IMR-90 (cell line): ENCODE results near the gene DLL3. TPM values are rescaled to one million over a fixed set of nuclear protein-coding genes. Genes with fewer than 3 reads are reported as not detected.
A peak's percentile ranks its signal among the peaks of the same experiment; 100 is the strongest.

Experiments
- ATAC-seq: fragments of 200-7000 bp; cut with Tn5 transposase; 2 replicates; pipeline ENCODE4 v1.9.1; 2020; ENCODE audit warnings: low read depth, mild to moderate bottlenecking, moderate library complexity
- BruUV-seq: library from RNA; stranded (reverse); fragments of 400-500 nt; replicated peaks from 2 replicates; lab custom pipeline; 2021; lab: Mats Ljungman, UMichigan
- CTCF ChIA-PET: fragments of 300-600 bp; formaldehyde crosslinking; extraction: SDS; loops from one replicate; lab custom pipeline; 2021; ENCODE audit warnings: antibody characterized with exemption; lab: Yijun Ruan, JAX
- POLR2A ChIA-PET: fragments of 300-600 bp; sonication (Branson Sonifier 250); formaldehyde crosslinking; loops from one replicate; lab custom pipeline; 2022; ENCODE audit warnings: antibody characterized with exemption; ENCODE audit not compliant: unreplicated experiment; lab: Charles Lee
- DNase-seq: peaks from one replicate; pipeline ENCODE4 v3.0.0; 2013
- H2AFZ ChIP-seq: replicated peaks from 2 replicates; pipeline ENCODE3; 2013; ENCODE audit warnings: low read length, mild to moderate bottlenecking; ENCODE audit not compliant: poor library complexity
- H2AK5ac ChIP-seq: 2 replicates; pipeline ENCODE4 v1.6.1; 2013; ENCODE audit warnings: low read depth, low read length, inconsistent platforms
- H2AK9ac ChIP-seq: replicated peaks from 2 replicates; pipeline ENCODE3; 2013; ENCODE audit warnings: mild to moderate bottlenecking, low read depth, low read length, moderate library complexity; ENCODE audit not compliant: poor library complexity
- H2BK120ac ChIP-seq: 2 replicates; pipeline ENCODE4 v1.6.1; 2013; ENCODE audit warnings: low read depth, low read length, inconsistent platforms
- H2BK15ac ChIP-seq: 3 replicates; pipeline ENCODE4 v1.6.1; 2013; ENCODE audit warnings: low read depth, low read length, inconsistent platforms
- H2BK20ac ChIP-seq: 2 replicates; pipeline ENCODE4 v1.6.1; 2013; ENCODE audit warnings: low read depth, mild to moderate bottlenecking, inconsistent platforms, low read length, moderate library complexity
- H2BK5ac ChIP-seq: 2 replicates; pipeline ENCODE4 v1.6.1; 2013; ENCODE audit warnings: mild to moderate bottlenecking, low read depth, low read length, inconsistent platforms; ENCODE audit not compliant: poor library complexity, severe bottlenecking
- H3K14ac ChIP-seq: replicated peaks from 2 replicates; pipeline ENCODE4 v1.6.1; 2013; ENCODE audit warnings: low read depth, low read length, inconsistent platforms
- H3K18ac ChIP-seq: 2 replicates; pipeline ENCODE4 v1.6.1; 2013; ENCODE audit warnings: low read depth, low read length, control low read depth
- H3K23ac ChIP-seq: 2 replicates; pipeline ENCODE4 v1.6.1; 2013; ENCODE audit warnings: low read depth, low read length, inconsistent platforms
- H3K27ac ChIP-seq: 2 replicates; pipeline ENCODE4 v1.5.1; 2013; ENCODE audit warnings: mild to moderate bottlenecking, control low read depth, low read length; ENCODE audit not compliant: insufficient read depth
- H3K27me3 ChIP-seq: 2 replicates; pipeline ENCODE4 v1.6.1; 2013; ENCODE audit warnings: low read length; ENCODE audit not compliant: control insufficient read depth, insufficient read depth
- H3K36me3 ChIP-seq: 2 replicates; pipeline ENCODE4 v1.6.1; 2013; ENCODE audit warnings: low read length, mixed read lengths; ENCODE audit not compliant: control insufficient read depth, insufficient read depth
- H3K4ac ChIP-seq: 2 replicates; pipeline ENCODE4 v1.6.1; 2013; ENCODE audit warnings: low read depth, low read length, inconsistent platforms
- H3K4me1 ChIP-seq: 2 replicates; pipeline ENCODE4 v1.6.1; 2013; ENCODE audit warnings: low read length, mixed read lengths; ENCODE audit not compliant: control insufficient read depth, insufficient read depth
- H3K4me2 ChIP-seq: 2 replicates; pipeline ENCODE4 v1.6.1; 2013; ENCODE audit warnings: low read depth, mild to moderate bottlenecking, control low read depth, low read length, moderate library complexity
- H3K4me3 ChIP-seq: 2 replicates; pipeline ENCODE4 v1.5.1; 2013; ENCODE audit warnings: low read depth, mild to moderate bottlenecking, control low read depth, low read length, moderate library complexity; ENCODE audit not compliant: insufficient read depth
- H3K56ac ChIP-seq: 2 replicates; pipeline ENCODE4 v1.6.1; 2013; ENCODE audit warnings: low read length, inconsistent platforms; ENCODE audit not compliant: insufficient read depth; ENCODE audit errors: extremely low read depth
- H3K79me1 ChIP-seq, 2 experiments: 2 replicates each; pipeline ENCODE4 v1.6.1; 2013; ENCODE audit warnings: low read length in 2 of 2, inconsistent platforms in 1 of 2, low read depth in 1 of 2
- H3K9ac ChIP-seq: 2 replicates; pipeline ENCODE4 v1.6.1; 2013; ENCODE audit warnings: low read depth, low read length, control low read depth
- H3K9me1 ChIP-seq: 2 replicates; pipeline ENCODE4 v1.6.1; 2013; ENCODE audit warnings: low read length, inconsistent platforms; ENCODE audit not compliant: insufficient read depth
- H3K9me3 ChIP-seq: 2 replicates; pipeline ENCODE4 v1.6.1; 2013; ENCODE audit warnings: low read length; ENCODE audit not compliant: control insufficient read depth, insufficient read depth
- H4K20me1 ChIP-seq: 2 replicates; pipeline ENCODE4 v1.6.1; 2013; ENCODE audit warnings: low read length, inconsistent platforms; ENCODE audit not compliant: insufficient read depth
- H4K5ac ChIP-seq: 2 replicates; pipeline ENCODE4 v1.6.1; 2013; ENCODE audit warnings: mild to moderate bottlenecking, low read depth, low read length, control low read depth
- H4K8ac ChIP-seq, 2 experiments: 2 replicates each; pipeline ENCODE4 v1.6.1; 2013; ENCODE audit warnings: low read depth in 2 of 2, low read length in 2 of 2, control low read depth in 1 of 2, inconsistent platforms in 1 of 2
- H4K91ac ChIP-seq: 2 replicates; pipeline ENCODE4 v1.6.1; 2013; ENCODE audit warnings: low read depth, low read length, inconsistent platforms; ENCODE audit not compliant: insufficient read depth
- BHLHE40 ChIP-seq: fragments of 150-350 bp; IDR thresholded peaks from 2 replicates; pipeline ENCODE4 v1.6.1; 2016; ENCODE audit warnings: mild to moderate bottlenecking, low read depth, low read length
- CEBPB ChIP-seq: IDR thresholded peaks from 2 replicates; pipeline ENCODE4 v1.6.1; 2012; ENCODE audit warnings: low read depth, low read length, improper control_type of control experiment
- MAFK ChIP-seq: IDR thresholded peaks from 2 replicates; pipeline ENCODE4 v1.6.1; 2012; ENCODE audit warnings: low read depth, low read length, improper control_type of control experiment
- MAZ ChIP-seq: IDR thresholded peaks from 2 replicates; pipeline ENCODE4 v1.6.1; 2012; ENCODE audit warnings: low read depth, mild to moderate bottlenecking, low read length, improper control_type of control experiment, moderate library complexity, borderline replicate concordance
- MXI1 ChIP-seq: IDR thresholded peaks from 2 replicates; pipeline ENCODE4 v1.6.1; 2012; ENCODE audit warnings: low read depth, mild to moderate bottlenecking, low read length, moderate library complexity, borderline replicate concordance
- POLR2A ChIP-seq: IDR thresholded peaks from 2 replicates; pipeline ENCODE4 v1.6.1; 2012; ENCODE audit warnings: mild to moderate bottlenecking, low read depth, low read length
- RAD21 ChIP-seq: IDR thresholded peaks from 2 replicates; pipeline ENCODE4 v1.6.1; 2012; ENCODE audit warnings: low read length, improper control_type of control experiment
- RFX5 ChIP-seq: IDR thresholded peaks from 2 replicates; pipeline ENCODE4 v1.8.0; 2012; ENCODE audit warnings: low read depth, mild to moderate bottlenecking, low read length, moderate library complexity
- SMC3 ChIP-seq: fragments of 150-350 bp; IDR thresholded peaks from 2 replicates; pipeline ENCODE4 v1.6.1; 2016; ENCODE audit warnings: low read depth, mild to moderate bottlenecking, antibody characterized with exemption, low read length, moderate library complexity
- WGBS, 2 experiments: methylation state at CpG; one replicate each; pipeline versions ENCODE4 v1.1.5 to v1.1.7; 2013; ENCODE audit warnings: missing lambda C conversion rate in 2 of 2; ENCODE audit not compliant: insufficient read length in 1 of 2; ENCODE audit errors: extremely low coverage in 2 of 2; 5-methylcytosine and 5-hydroxymethylcytosine counted together
- dilution Hi-C: fragments of 300-500 bp; cut with HindIII; formaldehyde crosslinking; loops from one replicate; pipeline ENCODE4 v1.14.3; 2018; ENCODE audit warnings: low sequenced_read_pairs; ENCODE audit not compliant: unreplicated experiment
- in situ Hi-C: fragments of 300-500 bp; cut with MboI; formaldehyde crosslinking; loops from 3 replicates; pipeline ENCODE4 v1.14.3; 2019; ENCODE audit warnings: low sequenced_read_pairs, inconsistent platforms, mixed read lengths
- intact Hi-C: fragments of 100-400 bp; cut with micrococcal nuclease; formaldehyde crosslinking; loops from 2 replicates; pipeline ENCODE4 v1.10.0; 2022
- polyA plus RNA-seq, 3 experiments: library from polyadenylated mRNA; depleted of rRNA; stranded (reverse); fragments of >200 nt; gene quantifications; 2 replicates each; pipeline ENCODE4 v1.2.3, GENCODE V29; 2012; ENCODE audit warnings: low replicate concordance in 1 of 3
- total RNA-seq: library from RNA; depleted of rRNA; stranded (reverse); fragments of >200 nt; gene quantifications from 2 replicates; pipeline ENCODE4 v1.2.3, GENCODE V29; 2012
- TF ChIP-seq, protein P1 (sequence below): fragments of 150-350 bp; IDR thresholded peaks from 2 replicates; pipeline ENCODE4 v1.6.1; 2016; ENCODE audit warnings: low read depth, mild to moderate bottlenecking, low read length, moderate library complexity, borderline replicate concordance
- TF ChIP-seq, protein P2 (sequence below): conservative IDR thresholded peaks from 2 replicates; pipeline ENCODE4 v1.5.1; 2012; ENCODE audit warnings: mild to moderate bottlenecking, low read depth, low read length, improper control_type of control experiment

Gene DLL3
- total and polyA plus RNA-seq, 2 of the 4 experiments (the other 2 are of a cell fraction) = 0.36 to 1.3 TPM

DNA sequence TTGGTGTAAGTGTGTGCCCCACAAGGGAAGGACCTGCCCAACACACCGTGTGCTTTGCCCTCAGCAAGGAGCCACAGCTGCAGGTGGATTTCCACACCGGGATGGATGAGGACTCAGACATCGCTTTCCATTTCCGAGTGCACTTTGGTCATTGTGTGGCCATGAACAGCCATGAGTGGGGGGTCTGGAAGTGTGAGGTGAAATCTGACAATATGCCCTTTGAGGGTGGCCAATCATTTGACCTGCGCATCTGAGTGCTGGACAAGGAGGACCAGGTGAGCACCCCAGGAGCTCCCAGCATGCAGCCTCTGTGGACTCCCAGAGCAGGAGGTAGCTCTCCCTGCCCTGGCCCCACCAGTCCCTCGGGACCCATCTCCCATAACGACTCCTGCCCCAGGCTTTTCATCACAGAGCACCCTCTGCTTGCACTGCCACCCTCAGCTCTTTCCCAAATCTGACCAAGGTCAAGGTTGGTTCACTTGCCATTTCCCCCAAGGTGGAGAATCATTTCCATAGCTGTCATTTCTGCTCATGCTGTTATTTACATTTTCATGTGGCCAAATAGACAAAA lies 54.4 kb downstream of the DLL3 start:
- Histone ChIP-seq H3K4ac (no peak overlapping the region), H3K18ac (no peak overlapping the region), H4K20me1 (no peaks in the 10 kb centered on the region), H3K9me1 (no peaks in the 10 kb centered on the region), H2BK120ac (no peak overlapping the region), H3K27ac (no peak overlapping the region), H3K4me3 (no peak overlapping the region), H3K14ac (no peak overlapping the region), H3K23ac (no peak overlapping the region), H3K27me3 (peaks cover 13% of the 10 kb centered on the region), H3K9me3 (no peaks in the 10 kb centered on the region), H2BK5ac (no peak overlapping the region), H2AFZ (no peak overlapping the region), H2AK9ac (peak overlapping the region; percentile 13), H4K8ac (no peak overlapping the region), H2BK20ac (no peak overlapping the region), H3K4me1 (no peaks in the 10 kb centered on the region), H3K4me2 (no peak overlapping the region), H3K9ac (no peak overlapping the region), H3K56ac (no peak overlapping the region), H3K36me3 (no peaks in the 10 kb centered on the region), H4K5ac (no peak overlapping the region), H2BK15ac (no peak overlapping the region), H2AK5ac (no peak overlapping the region), H3K79me1 (no peaks in the 10 kb centered on the region), H4K91ac (no peak overlapping the region)
- POLR2A ChIA-PET = no interaction called here
- no peak for DNase-seq
- dilution Hi-C loops (no loop called here), intact Hi-C loops (loop anchor here (5.0 kb wide), 1 partner anchor 214 kb away; no protein-coding TSS in a partner anchor), in situ Hi-C loops (loop anchor here (10.0 kb wide), 1 partner anchor 122 kb away; no protein-coding TSS in a partner anchor)
- CTCF ChIA-PET = no interaction called here
- no TSS peak for BruUV-seq
- 77% methylated on average over 4 of the region's 7 CpGs; no CpG with 5 or more reads in 1 of the 2 experiments for WGBS, 2 experiments
- no peak for TF ChIP-seq RAD21
- TF ChIP-seq, protein P1, sequence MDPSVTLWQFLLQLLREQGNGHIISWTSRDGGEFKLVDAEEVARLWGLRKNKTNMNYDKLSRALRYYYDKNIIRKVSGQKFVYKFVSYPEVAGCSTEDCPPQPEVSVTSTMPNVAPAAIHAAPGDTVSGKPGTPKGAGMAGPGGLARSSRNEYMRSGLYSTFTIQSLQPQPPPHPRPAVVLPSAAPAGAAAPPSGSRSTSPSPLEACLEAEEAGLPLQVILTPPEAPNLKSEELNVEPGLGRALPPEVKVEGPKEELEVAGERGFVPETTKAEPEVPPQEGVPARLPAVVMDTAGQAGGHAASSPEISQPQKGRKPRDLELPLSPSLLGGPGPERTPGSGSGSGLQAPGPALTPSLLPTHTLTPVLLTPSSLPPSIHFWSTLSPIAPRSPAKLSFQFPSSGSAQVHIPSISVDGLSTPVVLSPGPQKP = no peak
- no peak for TF ChIP-seq SMC3
- no peak for TF ChIP-seq CEBPB
- TF ChIP-seq, protein P2, sequence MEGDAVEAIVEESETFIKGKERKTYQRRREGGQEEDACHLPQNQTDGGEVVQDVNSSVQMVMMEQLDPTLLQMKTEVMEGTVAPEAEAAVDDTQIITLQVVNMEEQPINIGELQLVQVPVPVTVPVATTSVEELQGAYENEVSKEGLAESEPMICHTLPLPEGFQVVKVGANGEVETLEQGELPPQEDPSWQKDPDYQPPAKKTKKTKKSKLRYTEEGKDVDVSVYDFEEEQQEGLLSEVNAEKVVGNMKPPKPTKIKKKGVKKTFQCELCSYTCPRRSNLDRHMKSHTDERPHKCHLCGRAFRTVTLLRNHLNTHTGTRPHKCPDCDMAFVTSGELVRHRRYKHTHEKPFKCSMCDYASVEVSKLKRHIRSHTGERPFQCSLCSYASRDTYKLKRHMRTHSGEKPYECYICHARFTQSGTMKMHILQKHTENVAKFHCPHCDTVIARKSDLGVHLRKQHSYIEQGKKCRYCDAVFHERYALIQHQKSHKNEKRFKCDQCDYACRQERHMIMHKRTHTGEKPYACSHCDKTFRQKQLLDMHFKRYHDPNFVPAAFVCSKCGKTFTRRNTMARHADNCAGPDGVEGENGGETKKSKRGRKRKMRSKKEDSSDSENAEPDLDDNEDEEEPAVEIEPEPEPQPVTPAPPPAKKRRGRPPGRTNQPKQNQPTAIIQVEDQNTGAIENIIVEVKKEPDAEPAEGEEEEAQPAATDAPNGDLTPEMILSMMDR = no peak
- no peak for TF ChIP-seq MXI1
- TF ChIP-seq MAFK = no peak
- no peak for TF ChIP-seq BHLHE40
- no peak for TF ChIP-seq MAZ
- TF ChIP-seq RFX5 = no peak
- no peak for TF ChIP-seq POLR2A
- no peak for ATAC-seq
